Right atrium auricular region (tissue), 2 donors: ENCODE results near the gene MLLT3. TPM values are rescaled to one million over a fixed set of nuclear protein-coding genes. Genes with fewer than 3 reads are reported as not detected.

ENCODE experiments used
- DNase-seq: peaks from one replicate; pipeline ENCODE4 v3.0.0-alpha.2; 2019; ENCODE audit warnings: low spot score
- H3K27ac ChIP-seq, 2 donors: fragments of 200-600 bp; sonication (generic); 1 replicate in 1 of 2; 2 replicates in 1 of 2; pipeline ENCODE4 v1.5.1; 2016 to 2019
- H3K27me3 ChIP-seq, 2 donors: fragments of 200-600 bp; sonication (generic); one replicate each; pipeline versions ENCODE4 v1.5.1 to v1.6.0; 2017 to 2019
- H3K36me3 ChIP-seq: fragments of 200-600 bp; sonication (generic); one replicate; pipeline ENCODE4 v1.5.1; 2016
- H3K4me1 ChIP-seq, 2 donors: fragments of 200-600 bp; sonication (generic); one replicate each; pipeline versions ENCODE4 v1.5.1 to v1.6.0; 2017 to 2019
- H3K4me3 ChIP-seq, 2 donors: fragments of 200-600 bp; sonication (generic); 1 replicate in 1 of 2; 2 replicates in 1 of 2; pipeline ENCODE4 v1.5.1; 2017 to 2019; ENCODE audit warnings: mild to moderate bottlenecking in 1 of 2, moderate library complexity in 1 of 2
- H3K9me3 ChIP-seq, 2 donors: fragments of 200-600 bp; sonication (generic); one replicate each; pipeline ENCODE4 v1.5.1; 2019
- CTCF ChIP-seq, 2 donors: fragments of 200-600 bp; sonication (generic); IDR thresholded peaks; one replicate each; pipeline ENCODE4 v1.5.1; 2019; ENCODE audit warnings: antibody characterized with exemption in 2 of 2
- total RNA-seq, 2 donors: library from RNA; depleted of rRNA; stranded (reverse); fragments of >200 nt; gene quantifications; one replicate each; pipeline ENCODE4 v1.1.0, GENCODE V29; 2016

Gene MLLT3
- total RNA-seq, 2 donors from 2014 or later, result 5.3 to 7.6 TPM

DNA sequence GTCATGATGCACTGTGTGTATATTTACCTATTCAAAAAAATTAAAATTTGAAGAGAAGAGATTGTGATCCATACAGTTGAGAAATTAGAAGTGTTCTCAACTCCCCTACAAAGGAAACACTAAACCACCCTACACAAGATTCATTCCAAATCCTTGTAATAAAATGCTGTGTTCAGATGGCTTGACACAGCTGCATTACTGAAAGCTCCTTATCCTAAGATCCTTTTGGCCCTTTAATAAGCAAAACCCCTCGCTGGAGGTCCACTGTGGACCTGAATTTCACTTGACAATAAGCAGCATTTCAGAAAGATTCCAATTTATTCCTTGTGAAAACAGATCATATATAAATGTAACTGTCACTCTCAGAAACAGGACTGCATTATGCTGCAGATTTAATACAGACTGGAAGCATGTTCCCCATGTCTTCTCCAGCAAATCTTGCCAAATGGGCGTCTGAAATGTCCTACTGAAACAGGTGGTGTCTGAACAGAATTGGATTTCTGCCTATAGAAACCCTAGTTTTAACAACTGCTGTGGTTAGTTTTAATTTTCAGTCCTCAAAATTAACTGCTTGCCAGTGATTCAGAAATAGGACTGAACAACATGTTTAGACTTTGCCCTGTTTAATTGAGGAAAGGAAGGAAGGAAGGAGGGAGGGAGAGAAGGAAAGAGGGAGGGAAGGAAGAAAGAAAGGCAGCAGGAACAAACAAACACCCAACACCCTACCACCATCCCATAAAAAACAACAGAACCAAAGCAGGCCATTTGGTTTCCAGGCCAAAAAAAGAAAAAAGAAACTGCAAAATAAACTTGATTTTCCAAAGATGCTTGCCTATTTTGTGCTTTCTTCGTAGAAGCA lies 179.6 kb downstream of the MLLT3 start:
- Histone ChIP-seq H3K27ac (no peak overlapping the region), H3K27me3 (no peaks in the 10 kb centered on the region), H3K9me3 (no peaks in the 10 kb centered on the region), H3K4me1 (peaks cover 0 to 8% of the 10 kb centered on the region in 2 donors), H3K36me3 (no peaks in the 10 kb centered on the region), H3K4me3 (no peak overlapping the region)
- TF ChIP-seq CTCF (IDR thresholded peaks at IDR 0.05), result no peak
- no peak for DNase-seq

DNA sequence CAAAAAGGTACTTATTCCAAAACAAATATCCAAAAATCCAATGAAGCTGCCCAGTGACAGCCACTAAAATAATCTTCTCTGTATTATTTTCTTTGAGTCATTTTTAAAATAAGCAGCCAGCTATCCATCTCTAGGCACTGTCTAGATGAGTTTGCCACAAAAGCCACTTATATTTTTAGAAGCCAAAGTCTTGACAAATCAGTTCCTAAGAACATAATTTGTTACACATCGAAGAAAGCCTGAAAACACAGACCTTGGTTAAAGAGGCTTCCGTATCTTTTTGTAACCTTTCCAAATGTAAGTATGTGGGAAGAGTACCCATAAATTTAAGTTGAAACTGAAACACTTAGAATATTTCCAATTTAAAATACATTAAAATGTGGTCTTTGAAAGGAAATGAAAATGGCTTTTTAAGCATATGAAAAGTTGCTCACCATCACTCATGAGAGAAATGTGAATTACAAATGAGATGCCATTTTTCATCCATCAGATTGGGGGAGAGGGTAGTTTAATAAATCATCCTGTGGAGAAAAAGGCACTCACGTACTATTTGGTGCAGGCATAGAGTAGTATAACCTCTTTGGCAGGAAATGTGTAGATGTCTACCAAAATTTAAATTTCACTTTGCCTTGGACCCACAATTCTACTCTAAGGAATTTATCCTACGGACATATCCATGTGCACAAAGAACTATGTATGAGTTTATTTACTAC lies 180.4 kb downstream of the MLLT3 start:
- H3K4me3 ChIP-seq, result no peak overlapping the region
- no peak for DNase-seq
- H3K4me1 ChIP-seq, result peaks cover 0 to 8% of the 10 kb centered on the region in 2 donors
- H3K27me3 ChIP-seq, result no peaks in the 10 kb centered on the region
- no peaks in the 10 kb centered on the region for H3K9me3 ChIP-seq
- TF ChIP-seq CTCF (IDR thresholded peaks at IDR 0.05), result no peak
- H3K27ac ChIP-seq, result no peak overlapping the region
- H3K36me3 ChIP-seq, result no peaks in the 10 kb centered on the region

GRCh38 chr9:20441166-20441565 lies 181.1 kb downstream of the MLLT3 start:
- Histone ChIP-seq H3K9me3 (no peaks in the 10 kb centered on the region), H3K4me3 (no peak overlapping the region), H3K27ac (no peak overlapping the region), H3K4me1 (peaks cover 0 to 8% of the 10 kb centered on the region in 2 donors), H3K36me3 (no peaks in the 10 kb centered on the region), H3K27me3 (no peaks in the 10 kb centered on the region)
- no peak for DNase-seq
- no peak for TF ChIP-seq CTCF (IDR thresholded peaks at IDR 0.05)

GRCh38 chr9:20437476-20437875 lies 184.8 kb downstream of the MLLT3 start:
- Histone ChIP-seq H3K27me3 (no peaks in the 10 kb centered on the region), H3K27ac (no peak overlapping the region), H3K9me3 (no peaks in the 10 kb centered on the region), H3K4me1 (peaks cover 0 to under 1% of the 10 kb centered on the region in 2 donors), H3K4me3 (no peak overlapping the region), H3K36me3 (no peaks in the 10 kb centered on the region)
- TF ChIP-seq CTCF (IDR thresholded peaks at IDR 0.05), result no peak
- DNase-seq, result no peak

DNA sequence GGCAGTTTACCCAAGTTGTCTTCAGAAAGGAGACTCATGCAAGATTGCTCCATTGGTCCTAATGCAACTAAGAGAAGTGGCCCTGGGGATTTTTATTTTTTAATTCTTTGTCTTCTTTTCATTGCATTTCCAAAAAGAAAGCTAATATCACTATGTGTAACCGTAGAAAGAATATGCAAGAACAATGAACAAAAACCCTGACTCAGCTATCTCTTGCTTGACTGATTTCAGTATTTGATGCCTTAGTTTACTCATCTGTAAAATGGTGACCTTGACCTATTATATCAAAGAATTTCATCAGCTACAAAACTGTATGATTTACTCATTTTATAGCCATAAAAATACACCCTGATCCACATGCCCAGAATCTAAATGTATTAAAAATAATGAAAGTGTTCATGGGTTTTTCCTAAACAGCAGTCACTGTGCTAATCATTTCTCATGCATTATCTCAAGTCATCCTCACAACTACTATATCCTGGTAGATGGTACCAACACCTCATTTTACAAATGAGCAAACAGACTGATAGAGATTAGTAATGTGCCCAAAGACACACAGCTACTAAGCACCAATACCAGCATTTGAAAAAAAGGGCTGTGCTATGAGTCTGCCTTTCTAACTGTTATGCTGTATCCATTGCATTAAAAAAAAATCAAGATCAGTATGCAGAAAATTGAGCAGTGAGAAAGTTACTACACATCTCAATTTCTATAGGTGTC lies 185.7 kb downstream of the MLLT3 start:
- no peak overlapping the region for H3K4me3 ChIP-seq
- no peak for DNase-seq
- H3K36me3 ChIP-seq, result no peaks in the 10 kb centered on the region
- H3K27me3 ChIP-seq, result no peaks in the 10 kb centered on the region
- no peak for TF ChIP-seq CTCF (IDR thresholded peaks at IDR 0.05)
- no peak overlapping the region for H3K27ac ChIP-seq
- H3K4me1 ChIP-seq, result no peaks in the 10 kb centered on the region
- H3K9me3 ChIP-seq, result no peaks in the 10 kb centered on the region
